K562 (cell line): ENCODE data around the gene HCN3. TPM values are rescaled to one million over a fixed set of nuclear protein-coding genes. Genes with fewer than 3 reads are reported as not detected.

Experiments used
- CBX5 ChIP-seq: IDR thresholded peaks from 2 replicates; pipeline ENCODE4 v1.6.1; 2014; ENCODE audit warnings: low read depth, borderline replicate concordance
- E2F6 ChIP-seq, 2 experiments: IDR thresholded peaks; 2 replicates each; pipeline ENCODE4 v1.6.1; 2011; ENCODE audit warnings: borderline replicate concordance in 1 of 2, control low read depth in 1 of 2, low read depth in 1 of 2, low read length in 1 of 2, mild to moderate bottlenecking in 1 of 2, mixed read lengths in 1 of 2, moderate library complexity in 1 of 2; ENCODE audit not compliant: insufficient read depth in 1 of 2, insufficient read length in 1 of 2, poor library complexity in 1 of 2, severe bottlenecking in 1 of 2; ENCODE audit errors: extremely low read depth in 1 of 2
- FOXJ3 ChIP-seq: sonication (generic); formaldehyde crosslinking; IDR thresholded peaks from 2 replicates; pipeline ENCODE4 v1.4.0; 2020; ENCODE audit warnings: mild to moderate bottlenecking, missing genetic modification reagents
- HDGF ChIP-seq: fragments of 450-650 bp; IDR thresholded peaks from 2 replicates; pipeline ENCODE4 v1.6.1; 2016
- MEIS2 ChIP-seq: fragments of 450-650 bp; IDR thresholded peaks from 2 replicates; pipeline ENCODE4 v1.6.1; 2014; ENCODE audit warnings: mild to moderate bottlenecking; ENCODE audit not compliant: partially characterized antibody
- PKNOX1 ChIP-seq: fragments of 450-650 bp; IDR thresholded peaks from 2 replicates; pipeline ENCODE4 v1.6.1; 2016
- SIN3A ChIP-seq, 2 experiments: fragments of 150-350 bp in 1 of 2; IDR thresholded peaks; 2 replicates each; pipeline ENCODE4 v1.6.1; 2011 to 2016; ENCODE audit warnings: borderline replicate concordance in 2 of 2, low read depth in 2 of 2, low read length in 2 of 2, mild to moderate bottlenecking in 2 of 2, moderate library complexity in 2 of 2; ENCODE audit not compliant: control insufficient read depth in 1 of 2
- SRSF7 ChIP-seq: fragments of 200-400 bp; formaldehyde crosslinking; optimal IDR thresholded peaks from 2 replicates; pipeline ENCODE3; 2017; ENCODE audit warnings: mild to moderate bottlenecking, low read depth, low read length
- TEAD4 ChIP-seq, 2 experiments: sonication (generic) in 1 of 2; formaldehyde crosslinking in 1 of 2; IDR thresholded peaks; 2 replicates each; pipeline versions ENCODE4 v1.6.1 to v1.8.0; 2012 to 2022; ENCODE audit warnings: borderline replicate concordance in 1 of 2, inconsistent platforms in 1 of 2, low read length in 1 of 2, mild to moderate bottlenecking in 1 of 2, missing genetic modification reagents in 1 of 2
- XRCC5 ChIP-seq: fragments of 200-400 bp; formaldehyde crosslinking; IDR thresholded peaks from 2 replicates; pipeline ENCODE4 v1.6.1; 2017; ENCODE audit warnings: low read depth, mild to moderate bottlenecking, low read length
- ZBTB49 ChIP-seq: sonication (generic); formaldehyde crosslinking; IDR thresholded peaks from 2 replicates; pipeline ENCODE4 v1.8.0; 2022; ENCODE audit warnings: missing genetic modification reagents, mild to moderate bottlenecking, borderline replicate concordance
- ZNF277 ChIP-seq: fragments of 250-450 bp; sonication (Bioruptor Pico); IDR thresholded peaks from 2 replicates; pipeline ENCODE4 v1.8.0; 2022; ENCODE audit warnings: inconsistent platforms, mild to moderate bottlenecking, moderate library complexity, borderline replicate concordance
- ZNF316 ChIP-seq: fragments of 450-650 bp; IDR thresholded peaks from 2 replicates; pipeline ENCODE4 v1.6.1; 2016
- ZNF384 ChIP-seq: IDR thresholded peaks from 2 replicates; pipeline ENCODE4 v1.6.1; 2012; ENCODE audit warnings: low read depth, low read length, improper control_type of control experiment
- polyA plus RNA-seq, 8 experiments: library from polyadenylated mRNA; depleted of rRNA in 4 of 8; stranded (reverse) in 5 of 8; unstranded in 3 of 8; fragments of >200 nt; fragmentation: Nextera tagmentation in 2 of 8; fragmentation: Illumina TruSeq in 1 of 8; extraction: Ambion mirVana in 2 of 8; extraction: Trizol in 1 of 8; gene quantifications; 2 replicates each; pipeline versions ENCODE4 v1.2.1 to v1.2.3, GENCODE V29; 2011 to 2014; ENCODE audit warnings: inconsistent platforms in 1 of 8, missing spikeins in 1 of 8
- total RNA-seq, 7 experiments: library from RNA; depleted of rRNA in 6 of 7; stranded (reverse); fragments of >200 nt in 6 of 7; fragmentation: Illumina TruSeq in 2 of 7; extraction: Trizol in 2 of 7; gene quantifications; 2 replicates each; pipeline versions ENCODE4 v1.2.1 to v1.2.3, GENCODE V29; 2011 to 2021; ENCODE audit warnings: low replicate concordance in 1 of 7

HCN3 gene
- total and polyA plus RNA-seq, 9 of the 15 experiments (the other 6 are each of a cell fraction or from before 2014, with no cell fraction given): 0.91 to 9.7 (median 3.9) TPM

- TF ChIP-seq ZBTB49 (no peak), SRSF7 (no peak), ZNF277 (CRISPR knock-in tag) (no peak), TEAD4 (IDR thresholded peaks at IDR 0.05; ENCODE audit: low read length) (peak; percentile 51; the same call in 1 of the 2 replicates), TEAD4 (CRISPR knock-in tag; IDR thresholded peaks at IDR 0.05; ENCODE audit: borderline replicate concordance) (no peak), XRCC5 (no peak), MEIS2 (peak; percentile 41), CBX5 (no peak), ZNF384 (no peak), HDGF (no peak), SIN3A (IDR thresholded peaks at IDR 0.05; ENCODE audit: borderline replicate concordance in 2 of 2, control insufficient read depth in 1 of 2, low read depth in 2 of 2, low read length in 2 of 2) (peak; percentile 81 to 93; a peak in 3 of 4 replicates), PKNOX1 (0 out of 2 replicates have a peak, but pooled peaks have one; percentile 16), FOXJ3 (CRISPR knock-in tag) (no peak), E2F6 (IDR thresholded peaks at IDR 0.05; ENCODE audit: borderline replicate concordance in 1 of 2, extremely low read depth in 1 of 2, insufficient read depth in 1 of 2, insufficient read length in 1 of 2, low read depth in 1 of 2, low read length in 1 of 2, poor library complexity in 1 of 2, severe bottlenecking in 1 of 2) (peak in 1 of 2 experiments; percentile 18), ZNF316 (no peak)
Observed at GRCh38 chr1:155261852-155262673, 15.2 kb upstream of the HCN3 start, which contains the start of gene SCAMP3 (continued).
